HG03432 (cell line): ENCODE measurements around the gene LHB.
A peak's percentile ranks its signal among the peaks of the same experiment; 100 is the strongest.

Experiments
- ATAC-seq: cut with Tn5 transposase; IDR thresholded peaks from one replicate; pipeline ENCODE4 v1.9.1; 2021; ENCODE audit warnings: mild to moderate bottlenecking, moderate library complexity; ENCODE audit not compliant: unreplicated experiment

LHB gene

DNA sequence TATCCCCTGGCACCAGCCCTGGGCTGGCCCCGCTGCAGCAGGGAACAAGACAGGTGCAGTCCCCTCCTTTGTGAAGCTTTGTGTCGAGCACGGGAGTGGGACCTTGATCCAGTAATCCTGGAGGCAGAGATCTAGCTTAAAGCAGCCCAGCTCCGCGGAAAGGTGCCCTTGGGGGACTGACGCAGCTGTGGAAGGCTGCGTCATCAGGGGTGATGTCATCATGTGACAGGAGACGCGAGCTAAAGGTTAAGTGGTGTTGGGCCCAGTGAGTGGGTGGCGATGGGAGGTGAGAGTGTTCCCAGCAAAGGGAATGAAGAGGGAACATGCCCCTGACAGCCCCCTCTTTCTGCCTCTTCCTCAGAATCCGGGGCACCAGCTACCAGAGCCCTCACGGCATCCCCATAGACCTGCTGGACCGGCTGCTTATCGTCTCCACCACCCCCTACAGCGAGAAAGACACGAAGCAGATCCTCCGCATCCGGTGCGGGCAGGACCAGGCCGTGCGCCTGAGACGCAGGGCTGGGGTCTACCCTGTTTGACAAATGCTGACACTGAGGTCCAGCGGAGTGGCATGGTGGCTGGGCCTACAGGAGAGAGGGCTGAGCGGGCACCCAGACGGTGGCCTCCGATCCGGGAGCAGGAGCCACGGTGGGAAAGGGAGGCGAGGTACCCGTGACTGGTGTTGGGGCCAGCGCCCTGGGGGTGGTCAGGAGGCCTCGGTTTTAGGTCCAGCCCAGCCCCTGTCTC lies 2.6 kb downstream of the LHB start:
- ATAC-seq, result no peak

DNA sequence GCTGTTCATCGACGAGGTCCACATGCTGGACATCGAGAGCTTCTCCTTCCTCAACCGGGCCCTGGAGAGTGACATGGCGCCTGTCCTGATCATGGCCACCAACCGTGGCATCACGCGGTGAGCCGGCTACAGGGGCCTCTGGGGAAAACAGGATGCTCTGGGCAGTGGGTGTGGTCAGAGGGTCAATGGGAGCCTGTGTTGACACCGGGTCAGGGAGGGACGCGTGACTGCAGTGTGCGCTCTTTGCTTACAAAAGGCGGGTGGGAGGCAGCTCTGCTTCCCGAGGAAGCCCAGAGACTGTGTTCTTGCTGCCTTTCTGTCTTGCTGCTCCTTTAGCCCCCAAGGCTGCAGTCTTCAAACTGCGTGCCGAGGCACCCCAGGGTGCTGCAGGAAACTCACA lies 5.7 kb downstream of the LHB start:
- ATAC-seq, result no peak

DNA sequence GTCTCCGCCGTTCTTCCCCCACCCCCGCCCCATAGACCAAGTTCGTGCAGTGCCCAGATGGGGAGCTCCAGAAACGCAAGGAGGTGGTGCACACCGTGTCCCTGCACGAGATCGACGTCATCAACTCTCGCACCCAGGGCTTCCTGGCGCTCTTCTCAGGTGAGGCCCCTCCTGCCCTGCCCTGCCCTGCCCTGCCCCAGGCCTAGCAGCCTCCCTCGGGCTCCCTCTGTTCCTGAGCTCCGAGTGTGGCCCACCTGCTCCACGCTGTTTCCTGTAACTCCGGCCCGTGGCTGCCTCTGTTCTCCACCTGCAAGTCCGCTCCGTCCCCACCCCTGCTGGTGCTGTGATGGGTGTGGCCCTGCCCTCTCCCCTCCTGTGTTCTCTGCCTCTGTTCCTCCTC lies 6.4 kb downstream of the LHB start:
- no peak for ATAC-seq

DNA sequence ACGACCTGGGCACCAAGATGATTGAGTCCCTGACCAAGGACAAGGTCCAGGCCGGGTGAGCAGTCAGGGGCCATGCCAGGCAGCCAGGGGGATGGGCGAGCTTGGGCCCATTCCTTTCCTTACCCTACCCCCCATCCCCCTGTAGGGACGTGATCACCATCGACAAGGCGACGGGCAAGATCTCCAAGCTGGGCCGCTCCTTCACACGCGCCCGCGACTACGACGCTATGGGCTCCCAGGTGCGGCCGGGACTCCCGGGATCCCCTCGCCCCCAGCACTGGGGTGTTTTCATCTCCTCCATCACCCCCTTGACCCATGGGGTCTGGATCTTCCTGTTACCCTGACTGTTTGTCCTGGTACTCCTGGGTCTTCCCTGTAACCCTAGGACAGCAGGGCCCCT lies 7.1 kb downstream of the LHB start:
- no peak for ATAC-seq

DNA sequence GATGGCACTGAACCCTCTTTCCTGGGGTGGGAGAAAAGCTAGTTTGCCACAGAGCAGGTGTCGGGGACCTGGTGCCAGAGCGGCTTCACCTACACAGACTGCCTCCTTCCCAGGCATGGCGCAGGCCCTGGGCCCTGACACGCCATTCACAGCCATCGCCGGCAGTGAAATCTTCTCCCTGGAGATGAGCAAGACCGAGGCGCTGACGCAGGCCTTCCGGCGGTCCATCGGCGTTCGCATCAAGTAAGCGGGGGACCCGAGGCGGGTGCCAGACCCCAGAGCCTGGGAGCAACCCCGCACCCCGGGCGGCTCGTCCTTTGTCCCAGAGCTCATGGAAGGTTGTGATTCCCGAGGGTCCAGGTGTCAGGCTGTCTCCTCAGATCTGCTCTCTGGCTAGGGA lies 10.0 kb downstream of the LHB start:
- ATAC-seq, result no peak

DNA sequence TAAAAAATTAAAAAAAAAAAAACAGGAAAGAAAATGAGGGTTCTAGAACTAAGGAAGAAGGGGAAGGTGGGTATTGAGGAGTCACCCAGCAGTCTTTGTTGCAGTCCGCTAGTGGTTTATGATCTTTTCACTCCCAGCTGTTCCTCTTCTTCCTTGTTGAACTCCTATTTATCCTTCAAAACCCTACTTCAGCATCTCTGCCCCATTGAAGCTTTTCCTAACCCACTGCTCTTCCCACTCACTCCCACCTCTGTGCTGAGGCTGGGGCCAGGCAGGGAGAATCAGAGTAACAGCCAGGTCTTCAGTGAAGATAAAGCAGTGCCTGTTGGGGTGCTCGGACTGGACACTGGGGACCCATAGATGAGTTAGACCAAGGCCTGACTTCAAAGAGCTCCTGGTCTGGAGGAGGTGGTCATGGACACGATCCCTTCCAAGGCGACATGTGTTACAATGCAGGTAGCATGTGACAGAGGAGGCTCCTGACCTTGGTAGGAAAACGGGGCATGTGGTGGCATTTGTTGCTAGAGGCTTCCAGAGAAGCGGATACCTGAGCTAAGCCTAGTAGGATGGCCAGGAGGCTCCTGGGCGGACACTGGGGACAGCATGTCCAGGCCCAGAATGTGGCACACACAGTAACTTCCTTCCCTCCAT lies 11.8 kb downstream of the LHB start:
- no peak for ATAC-seq

DNA sequence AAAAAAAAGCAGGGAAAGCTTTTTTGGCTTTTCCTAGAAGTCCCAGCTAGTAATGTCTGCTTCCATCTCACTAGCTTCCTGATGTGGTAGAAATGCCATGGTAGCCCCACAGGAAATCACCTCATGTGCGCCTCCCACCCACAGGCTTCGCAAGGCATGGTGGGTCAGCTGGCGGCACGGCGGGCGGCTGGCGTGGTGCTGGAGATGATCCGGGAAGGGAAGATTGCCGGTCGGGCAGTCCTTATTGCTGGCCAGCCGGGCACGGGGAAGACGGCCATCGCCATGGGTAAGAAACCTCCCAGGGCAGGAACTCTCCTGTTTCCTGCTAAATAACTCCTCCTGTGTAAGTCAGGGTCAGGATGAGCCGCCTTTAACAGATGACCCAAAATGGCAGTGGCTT lies 12.8 kb downstream of the LHB start:
- ATAC-seq, result no peak

DNA sequence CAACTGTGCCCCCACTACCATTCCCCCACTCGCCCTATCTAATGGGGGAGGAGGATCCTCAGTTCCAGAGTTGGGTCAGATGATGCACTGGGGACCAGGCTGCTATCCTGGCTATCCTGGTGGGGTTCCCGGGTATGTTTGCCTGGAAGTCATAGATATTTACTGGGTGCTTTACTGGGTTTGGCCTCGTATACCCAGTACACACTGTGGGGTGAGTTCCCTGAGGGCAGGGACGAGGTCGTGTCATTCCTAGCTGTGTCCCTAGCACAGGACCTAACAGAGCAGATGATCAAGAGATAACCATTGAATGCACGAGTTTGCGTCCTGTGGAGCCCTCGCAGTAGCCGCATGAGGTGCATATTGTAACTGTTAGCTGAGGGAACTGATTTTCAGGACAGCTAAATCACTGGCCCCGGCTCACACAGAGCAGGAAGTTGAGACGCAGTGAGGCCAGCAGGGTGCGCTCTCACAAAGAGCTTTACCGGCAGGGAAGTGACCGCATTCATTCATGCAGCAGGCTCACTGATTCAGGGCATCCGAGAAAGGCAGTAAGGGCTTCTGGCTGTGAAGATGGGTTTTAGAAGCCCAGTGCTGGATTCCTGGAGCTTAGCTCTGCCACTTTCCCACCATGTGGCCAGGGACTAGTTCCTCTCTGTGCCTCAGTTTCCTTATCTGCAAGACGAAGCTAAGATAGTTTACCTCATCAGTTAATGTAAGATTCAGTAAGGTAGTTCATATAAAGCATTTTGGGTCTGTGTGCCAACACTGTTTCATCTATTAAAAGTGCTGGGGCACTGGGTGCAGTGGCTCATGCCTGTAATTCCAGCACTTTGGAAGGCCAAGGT lies 17.2 kb downstream of the LHB start:
- no peak for ATAC-seq

DNA sequence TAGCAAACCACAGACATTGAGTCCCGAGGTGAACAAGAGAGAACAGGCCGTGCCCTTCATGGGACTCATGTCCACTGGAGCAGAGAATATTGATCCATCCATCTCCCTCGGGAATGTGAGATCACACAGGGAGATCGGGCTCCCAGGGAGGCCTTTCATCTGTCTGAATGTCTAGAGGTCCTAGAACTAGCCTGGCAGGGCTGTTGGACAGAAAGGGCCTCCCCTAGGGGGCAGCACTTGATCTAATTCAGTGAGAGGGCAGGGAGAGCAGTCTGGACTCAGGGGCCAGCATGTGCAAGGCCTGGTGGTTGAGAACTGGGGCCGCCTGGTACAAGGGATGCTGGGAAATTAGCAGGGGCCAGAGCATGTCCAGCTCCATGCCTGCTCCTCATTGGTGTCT lies 18.9 kb downstream of the LHB start:
- no peak for ATAC-seq

DNA sequence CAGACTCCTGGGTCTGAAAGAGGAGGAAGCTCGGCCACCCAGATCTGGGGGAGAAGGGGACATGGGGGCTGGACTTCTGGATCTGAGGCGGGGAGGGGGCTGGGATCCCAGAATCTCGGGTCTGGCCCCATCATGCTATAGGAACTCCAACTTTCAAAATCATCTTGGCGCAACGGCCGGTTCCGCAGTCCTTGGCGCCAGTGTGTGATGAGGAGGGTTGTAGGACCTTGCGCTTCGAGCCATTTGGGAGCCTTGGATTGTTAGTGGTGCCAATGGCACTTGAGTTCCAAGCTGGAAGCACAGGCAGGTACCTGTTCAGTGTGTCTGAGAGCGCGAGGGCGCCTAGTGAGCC lies 22.9 kb downstream of the LHB start:
- no peak for ATAC-seq

DNA sequence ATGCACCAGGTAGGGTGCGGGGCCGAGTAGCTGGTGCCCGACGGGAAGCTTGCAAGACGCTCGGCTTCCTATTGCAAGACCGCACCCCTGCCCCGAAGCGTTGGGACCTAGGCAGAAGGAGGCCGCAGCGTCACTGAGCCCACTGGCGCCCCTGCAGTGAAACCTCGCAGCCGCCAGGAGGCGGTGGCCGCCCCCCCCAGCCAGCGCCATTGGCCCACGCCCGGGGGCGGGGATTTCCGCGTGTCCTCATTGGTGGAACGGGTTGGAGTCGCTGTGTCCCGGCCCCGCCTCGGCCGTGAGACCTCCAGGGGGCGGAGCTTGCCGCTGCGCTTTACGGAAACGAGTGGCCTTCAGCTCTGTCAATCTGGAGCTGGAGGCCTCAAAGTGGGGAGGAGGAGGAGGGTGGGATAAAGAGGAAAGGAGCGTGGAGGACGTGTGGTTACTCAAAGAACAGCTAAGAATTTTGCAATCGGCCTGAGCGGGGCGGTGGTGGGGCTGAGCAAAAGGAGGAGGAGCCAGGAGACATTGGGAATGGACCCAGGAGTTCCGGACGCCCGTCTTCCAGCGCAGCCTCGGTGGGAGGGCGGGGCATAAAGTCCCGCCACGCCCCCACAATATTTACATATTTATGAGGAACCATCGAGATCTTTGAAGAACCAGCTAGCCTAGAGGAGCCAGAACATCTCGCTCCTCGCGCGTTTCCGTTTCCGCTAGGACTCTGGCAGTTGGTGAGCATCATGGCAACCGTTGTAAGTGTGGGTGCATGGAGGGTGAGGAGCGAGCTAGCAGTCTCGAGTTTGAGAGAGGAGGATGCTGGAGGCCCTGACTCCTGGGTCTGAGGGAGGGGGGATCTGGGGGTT lies 23.5 kb downstream of the LHB start, which contains the start of the genes GYS1 and RUVBL2:
TSS of gene GYS1 (minus strand) at position 135 of the 860 bp plus-strand sequence. CDS start 197 bp downstream, outside the sequence.
TSS of gene RUVBL2 (plus strand) at position 713 of the 860 bp plus-strand sequence. CDS start at position 738, 25 bp downstream.
- ATAC-seq, result peak; percentile 86

DNA sequence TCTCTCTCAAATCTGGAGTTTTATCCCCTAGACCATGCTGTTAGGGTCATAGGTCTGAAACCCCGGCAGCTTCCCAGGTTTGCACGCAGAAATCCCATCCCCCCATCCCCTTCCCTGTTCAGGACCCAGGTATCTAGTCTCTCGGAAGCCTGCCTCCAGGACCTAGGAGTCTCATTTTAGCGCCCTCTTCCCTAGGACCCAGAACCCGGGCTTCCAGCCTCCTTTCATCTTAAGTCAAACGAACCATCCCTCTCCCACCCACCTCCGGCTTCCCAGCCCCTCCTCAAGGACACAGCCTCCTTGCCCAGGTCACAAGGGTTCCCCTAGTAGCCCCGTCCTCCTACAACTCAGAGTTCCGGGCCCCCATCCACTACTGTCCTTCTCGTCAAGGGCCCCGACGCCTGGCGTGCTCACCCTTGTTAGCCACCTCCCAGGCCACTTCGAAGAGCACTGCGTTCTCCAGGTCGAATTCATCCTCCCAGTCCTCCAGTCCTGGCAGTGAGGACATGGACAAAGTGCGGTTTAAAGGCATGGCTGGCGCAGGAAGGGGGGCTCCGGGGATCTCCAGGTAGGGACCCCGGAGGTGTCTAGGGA lies 24.2 kb downstream of the LHB start:
- ATAC-seq, result peak; percentile 2

DNA sequence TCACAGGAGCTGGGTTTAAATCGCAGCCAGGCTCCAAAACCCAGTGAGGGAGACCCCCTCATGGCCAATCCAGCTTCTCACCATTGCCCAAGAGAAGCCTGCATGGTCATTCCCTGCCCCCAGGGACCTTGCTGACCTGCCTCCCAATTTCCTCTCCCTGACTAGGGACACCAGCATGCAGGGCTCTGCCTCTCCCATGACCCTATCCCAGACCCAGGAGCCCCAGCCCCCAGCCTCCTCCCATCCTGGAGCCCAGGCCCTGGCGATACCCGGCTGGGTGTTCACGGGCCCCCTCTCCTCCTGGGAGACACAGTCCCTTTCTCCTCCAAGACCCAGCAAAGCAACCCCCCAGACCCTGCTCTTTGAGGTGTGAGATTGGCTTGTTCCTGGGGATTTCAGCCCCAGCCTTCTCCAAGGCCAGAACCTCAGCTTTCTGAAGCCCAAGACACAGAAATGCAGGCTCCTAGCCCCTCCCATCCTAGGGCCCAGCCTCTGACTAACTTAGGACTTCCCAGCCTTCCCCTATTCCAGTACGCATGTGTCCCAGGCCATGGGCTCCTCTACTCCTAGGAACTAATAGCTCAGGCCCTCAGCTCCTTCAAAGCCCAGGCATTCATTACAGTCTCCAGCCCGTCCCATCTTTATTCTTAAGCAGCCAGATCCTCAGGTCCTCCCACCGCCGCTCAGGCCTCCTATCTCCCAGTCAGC lies 24.9 kb downstream of the LHB start:
- no peak for ATAC-seq

DNA sequence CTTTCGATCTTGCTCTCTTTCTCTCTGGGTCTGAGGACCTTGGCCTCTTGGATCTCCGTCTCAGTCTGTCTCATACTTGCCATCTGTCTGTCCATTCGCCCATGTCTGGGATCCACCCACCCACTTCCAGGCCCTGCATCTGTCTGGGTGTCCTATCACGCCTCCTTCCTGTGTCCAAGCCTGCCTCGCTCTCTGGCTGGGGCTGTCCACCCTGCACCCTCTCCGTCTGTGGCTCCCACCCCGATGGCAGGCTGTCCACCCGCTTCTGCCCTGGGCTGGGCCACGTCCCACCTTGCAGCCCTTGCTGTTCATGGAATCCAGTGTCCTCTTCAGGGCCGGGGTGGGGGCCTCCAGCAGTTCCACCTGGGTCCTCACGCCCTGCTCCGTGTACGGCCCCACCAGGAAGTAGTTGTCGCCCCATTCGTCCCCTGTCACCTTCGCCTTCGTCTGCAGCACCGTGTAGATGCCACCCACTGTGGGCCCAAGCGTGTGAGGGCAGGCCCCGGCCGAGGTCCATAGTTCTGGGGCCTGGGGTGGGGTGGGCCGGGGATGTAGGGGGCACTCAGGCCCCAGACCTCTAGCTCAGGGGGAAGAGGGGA lies 25.8 kb downstream of the LHB start:
- ATAC-seq, result no peak

DNA sequence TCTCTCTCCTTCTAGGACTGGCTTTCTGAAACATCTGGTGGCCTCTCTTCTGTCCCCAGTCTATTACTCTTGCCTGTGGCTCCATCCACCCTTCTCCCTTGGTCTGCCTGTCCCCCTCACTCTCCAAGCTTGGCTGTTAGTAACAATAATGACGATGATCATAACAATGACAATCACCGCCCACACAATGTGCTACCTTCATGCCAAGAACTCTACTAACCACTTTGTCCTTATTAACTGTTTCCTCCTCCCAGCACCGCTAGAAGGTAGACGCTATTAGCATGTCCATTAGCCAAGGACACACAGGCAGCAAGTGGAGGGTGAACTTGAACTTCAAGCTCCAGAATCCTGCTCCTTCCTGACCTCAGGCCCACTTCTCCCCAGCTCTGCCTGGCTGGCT lies 26.5 kb downstream of the LHB start:
- no peak for ATAC-seq

DNA sequence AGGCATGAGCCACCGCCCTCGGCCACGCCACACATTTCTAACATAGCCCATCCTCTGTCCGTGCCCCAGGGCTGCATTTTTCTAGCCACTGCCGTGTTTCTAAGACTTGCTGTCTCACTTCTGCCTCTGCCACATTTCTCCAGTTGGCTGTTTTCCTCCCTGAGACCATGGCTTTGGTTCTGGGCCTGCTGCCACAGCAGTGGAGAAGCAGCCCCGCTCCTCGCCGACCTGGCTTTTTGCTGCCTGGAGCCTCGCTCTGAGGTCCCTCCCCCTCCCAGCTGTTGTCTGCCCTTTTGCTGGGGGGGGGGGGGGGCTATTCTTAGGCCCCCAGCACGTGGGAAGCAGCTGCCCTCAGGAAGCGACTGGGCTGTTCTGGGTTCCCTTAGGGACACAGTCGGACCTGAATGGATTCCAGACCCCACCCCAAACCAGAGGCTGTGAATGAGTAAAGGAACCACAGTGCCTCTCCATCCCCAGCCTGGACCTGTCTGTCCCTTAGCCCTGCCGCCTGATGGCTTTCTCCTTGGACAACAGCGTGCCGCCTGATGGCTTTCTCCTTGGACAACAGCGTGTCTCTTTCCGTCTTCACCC lies 27.1 kb downstream of the LHB start:
- no peak for ATAC-seq

DNA sequence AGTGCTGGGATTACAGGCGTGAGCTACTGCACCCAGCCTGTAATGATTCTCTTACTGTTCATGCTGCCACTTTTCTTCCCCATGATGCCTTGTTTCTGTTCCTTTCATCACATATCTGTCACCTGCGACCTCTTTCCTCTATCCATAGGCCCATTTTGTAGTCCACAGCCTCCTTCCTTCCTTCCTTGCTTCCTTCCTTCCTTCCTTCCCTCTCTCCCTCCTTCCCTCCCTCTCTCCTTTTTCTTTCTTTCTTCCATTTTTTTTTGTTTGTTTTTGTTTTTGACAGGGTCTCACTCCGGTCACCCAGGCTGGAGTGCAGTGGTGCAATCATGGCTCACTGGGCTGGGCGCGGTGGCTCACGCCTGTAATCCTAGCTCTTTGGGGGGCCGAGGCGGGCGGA lies 28.0 kb downstream of the LHB start:
- no peak for ATAC-seq

DNA sequence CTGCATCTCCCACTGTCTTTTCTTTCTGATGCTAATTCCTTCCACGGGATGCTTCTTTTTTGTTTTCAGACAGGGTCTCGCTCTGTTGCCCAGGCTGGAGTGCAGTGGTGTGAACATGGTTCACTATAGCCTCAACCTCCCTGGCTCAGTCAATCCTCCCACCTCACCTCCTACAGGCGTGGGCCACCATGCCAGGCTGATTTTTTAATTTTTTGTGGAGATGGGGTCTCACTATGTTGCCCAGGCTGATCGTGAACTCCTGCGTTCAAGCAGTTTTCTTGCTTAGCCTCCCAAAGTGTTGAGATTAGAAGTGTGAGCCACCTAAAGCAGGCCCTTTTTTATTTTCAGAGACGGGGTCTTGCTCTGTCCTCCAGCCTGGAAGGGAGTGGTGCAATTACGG lies 28.6 kb downstream of the LHB start:
- no peak for ATAC-seq

DNA sequence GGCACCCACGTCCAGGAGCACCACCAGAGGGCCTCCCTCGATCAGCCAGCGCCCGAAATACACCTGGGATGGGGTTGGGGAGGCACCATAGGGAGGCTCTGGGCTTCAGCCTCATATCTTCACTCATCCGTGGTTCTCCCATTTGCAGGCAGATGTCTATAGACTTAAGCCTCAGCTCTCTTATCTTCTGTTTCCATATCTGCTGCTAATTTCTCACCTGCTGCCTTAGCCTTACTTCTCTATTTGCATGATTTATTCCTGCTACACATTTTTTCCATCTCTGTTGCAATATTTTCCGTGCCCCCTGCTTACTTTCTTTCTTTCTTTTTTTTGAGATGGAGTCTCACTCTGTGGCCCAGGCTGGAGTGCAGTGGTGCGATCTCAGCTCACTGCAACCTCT lies 29.6 kb downstream of the LHB start:
- ATAC-seq, result no peak
